Fibroblast of lung (primary cell): ENCODE results near the gene PPP1R9A. TPM values are rescaled to one million over a fixed set of nuclear protein-coding genes. Genes with fewer than 3 reads are reported as not detected.
A peak's percentile ranks its signal among the peaks of the same experiment; 100 is the strongest.

Experiments used
- DNase-seq, 2 donors: peaks; one replicate each; pipeline versions ENCODE4 v3.0.0 to v3.0.0-alpha.2; 2010; ENCODE audit warnings: low read depth in 2 of 2
- H2AFZ ChIP-seq: 2 replicates; pipeline ENCODE4 v1.5.1; 2012; ENCODE audit warnings: low read length, control low read depth, inconsistent platforms
- H3K27ac ChIP-seq: 2 replicates; pipeline ENCODE4 v1.5.1; 2011; ENCODE audit warnings: low read length, control low read depth; ENCODE audit not compliant: insufficient read depth
- H3K27me3 ChIP-seq: 2 replicates; pipeline ENCODE4 v1.5.1; 2011; ENCODE audit warnings: mild to moderate bottlenecking, low read length; ENCODE audit not compliant: control insufficient read depth, insufficient read depth
- H3K36me3 ChIP-seq: 2 replicates; pipeline ENCODE4 v1.5.1; 2011; ENCODE audit warnings: low read length; ENCODE audit not compliant: control insufficient read depth, insufficient read depth
- H3K4me1 ChIP-seq: 2 replicates; pipeline ENCODE4 v1.5.1; 2011; ENCODE audit warnings: low read length; ENCODE audit not compliant: control insufficient read depth, insufficient read depth; ENCODE audit errors: extremely low read depth
- H3K4me2 ChIP-seq: 2 replicates; pipeline ENCODE4 v1.5.1; 2011; ENCODE audit warnings: low read length, control low read depth; ENCODE audit not compliant: insufficient read depth; ENCODE audit errors: extremely low read depth
- H3K4me3 ChIP-seq, 4 experiments: fragments of 200-600 bp in 1 of 4; sonication (generic) in 1 of 4; replicated peaks in 1 of 4; 2 replicates each; pipeline ENCODE4 v1.5.1; 2011 to 2016; ENCODE audit warnings: low read length in 4 of 4, low read depth in 3 of 4, mild to moderate bottlenecking in 3 of 4, control low read depth in 2 of 4, inconsistent platforms in 1 of 4, mixed read lengths in 1 of 4; ENCODE audit not compliant: insufficient read depth in 1 of 4; ENCODE audit errors: control extremely low read depth in 1 of 4
- H3K79me2 ChIP-seq: 2 replicates; pipeline ENCODE4 v1.5.1; 2012; ENCODE audit warnings: mild to moderate bottlenecking, low read length, inconsistent platforms; ENCODE audit not compliant: control insufficient read depth, insufficient read depth
- H3K9ac ChIP-seq: 2 replicates; pipeline ENCODE4 v1.5.1; 2011; ENCODE audit warnings: mild to moderate bottlenecking, low read length, control low read depth; ENCODE audit not compliant: insufficient read depth
- H3K9me3 ChIP-seq: 2 replicates; pipeline ENCODE4 v1.5.1; 2012; ENCODE audit warnings: low read depth, low read length; ENCODE audit not compliant: control insufficient read depth, insufficient read depth
- H4K20me1 ChIP-seq: 2 replicates; pipeline ENCODE4 v1.5.1; 2011; ENCODE audit warnings: low read length; ENCODE audit not compliant: control insufficient read depth, insufficient read depth; ENCODE audit errors: extremely low read depth
- CTCF ChIP-seq, 2 donors: IDR thresholded peaks in 1 of 2; conservative IDR thresholded peaks in 1 of 2; 1 replicate in 1 of 2; 2 replicates in 1 of 2; pipeline ENCODE4 v1.5.1; 2011 to 2012; ENCODE audit warnings: low read length in 2 of 2, control low read depth in 1 of 2, inconsistent platforms in 1 of 2, low read depth in 1 of 2, mild to moderate bottlenecking in 1 of 2
- EZH2 ChIP-seq: IDR thresholded peaks from 2 replicates; pipeline ENCODE4 v1.5.1; 2012; ENCODE audit warnings: low read length, control low read depth, mild to moderate bottlenecking; ENCODE audit errors: missing control alignments
- polyA plus RNA-seq, 2 donors: library from polyadenylated mRNA; depleted of rRNA in 1 of 2; stranded (reverse) in 1 of 2; unstranded in 1 of 2; fragments of >200 nt; gene quantifications; 2 replicates each; pipeline ENCODE4 v1.2.1, GENCODE V29; 2011 to 2012; ENCODE audit warnings: missing spikeins in 1 of 2
- total RNA-seq: library from RNA; depleted of rRNA; stranded (reverse); fragments of >200 nt; gene quantifications from 2 replicates; pipeline ENCODE4 v1.2.1, GENCODE V29; 2014

The PPP1R9A gene
- total and polyA plus RNA-seq, 2 donors (not counting 1 experiment from before 2014, with no cell fraction given), result 0.68 to 3.3 TPM

DNA sequence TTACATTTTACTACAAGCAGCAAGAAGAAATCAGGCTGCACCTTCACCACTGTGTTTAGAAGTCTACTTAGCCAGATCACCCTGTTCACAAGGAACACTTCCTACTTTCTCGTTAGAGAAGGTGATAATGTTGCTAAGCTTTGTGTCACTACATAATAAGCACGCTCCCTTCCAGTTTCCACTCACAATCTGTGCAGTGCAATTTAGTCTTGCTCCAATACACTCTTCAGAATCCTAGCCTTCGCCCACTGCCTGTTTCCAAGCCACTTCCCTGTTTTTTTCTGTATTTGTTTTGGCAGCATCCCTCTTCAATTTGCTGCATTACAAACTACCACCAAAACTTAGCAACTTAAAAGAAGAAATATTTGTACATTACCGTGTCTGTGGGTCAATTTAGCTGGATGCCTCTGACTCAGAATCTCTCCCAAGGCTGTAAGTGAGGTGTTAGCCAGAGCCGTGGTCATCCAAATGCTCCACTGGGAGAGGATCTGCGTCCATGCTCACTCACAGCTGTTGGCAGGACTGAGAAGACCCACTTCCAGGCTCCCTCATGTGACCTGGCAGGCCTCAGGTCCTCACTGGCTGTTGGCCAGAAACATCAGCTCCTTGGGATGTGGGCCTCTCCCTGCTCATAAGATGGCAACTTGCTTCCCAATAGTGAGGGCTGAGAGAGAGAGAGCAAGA is 306.6 kb downstream of the PPP1R9A start:
- Histone ChIP-seq H3K9ac (no peak overlapping the region), H3K27me3 (no peaks in the 10 kb centered on the region), H3K4me3 (no peak overlapping the region), H3K27ac (peak overlapping the region; percentile 58), H4K20me1 (no peaks in the 10 kb centered on the region), H3K4me1 (no peaks in the 10 kb centered on the region), H3K79me2 (no peaks in the 10 kb centered on the region), H2AFZ (no peak overlapping the region), H3K9me3 (no peaks in the 10 kb centered on the region), H3K36me3 (no peaks in the 10 kb centered on the region), H3K4me2 (peak overlapping the region; percentile 23)
- peak; percentile 71 to 97 for DNase-seq
- TF ChIP-seq CTCF (conservative IDR thresholded peaks at IDR 0.05 in 1 of 2, IDR thresholded peaks at IDR 0.05 in 1 of 2; ENCODE audit: low read depth in 1 of 2, low read length in 2 of 2), result no peak
- no peak for TF ChIP-seq EZH2

DNA sequence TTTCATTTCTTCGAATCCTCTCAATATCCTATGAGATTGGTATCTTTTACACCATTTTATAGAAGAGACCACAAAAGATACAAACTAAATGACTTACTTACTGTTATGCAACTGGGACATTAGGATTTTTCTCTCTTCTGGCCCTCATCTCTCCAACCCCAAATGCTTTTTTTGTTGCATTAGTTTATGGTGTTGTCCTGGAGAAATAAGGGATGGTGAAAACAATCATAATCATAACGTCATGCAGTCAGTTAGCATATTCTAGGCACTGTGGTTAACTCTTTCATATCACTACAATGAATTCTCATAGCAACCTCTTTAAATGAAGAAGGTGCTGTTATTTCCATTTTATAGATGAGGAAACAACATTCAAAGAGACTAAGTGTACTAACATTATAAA is 312.3 kb downstream of the PPP1R9A start:
- Histone ChIP-seq H3K4me3 (no peak overlapping the region), H3K27me3 (no peaks in the 10 kb centered on the region), H3K4me1 (no peaks in the 10 kb centered on the region), H3K9ac (no peak overlapping the region), H2AFZ (no peak overlapping the region), H3K9me3 (no peaks in the 10 kb centered on the region), H3K27ac (no peak overlapping the region), H4K20me1 (no peaks in the 10 kb centered on the region), H3K36me3 (no peaks in the 10 kb centered on the region), H3K79me2 (no peaks in the 10 kb centered on the region), H3K4me2 (no peak overlapping the region)
- DNase-seq, result no peak
- TF ChIP-seq CTCF (conservative IDR thresholded peaks at IDR 0.05 in 1 of 2, IDR thresholded peaks at IDR 0.05 in 1 of 2; ENCODE audit: low read depth in 1 of 2, low read length in 2 of 2) (no peak), EZH2 (no peak)

DNA sequence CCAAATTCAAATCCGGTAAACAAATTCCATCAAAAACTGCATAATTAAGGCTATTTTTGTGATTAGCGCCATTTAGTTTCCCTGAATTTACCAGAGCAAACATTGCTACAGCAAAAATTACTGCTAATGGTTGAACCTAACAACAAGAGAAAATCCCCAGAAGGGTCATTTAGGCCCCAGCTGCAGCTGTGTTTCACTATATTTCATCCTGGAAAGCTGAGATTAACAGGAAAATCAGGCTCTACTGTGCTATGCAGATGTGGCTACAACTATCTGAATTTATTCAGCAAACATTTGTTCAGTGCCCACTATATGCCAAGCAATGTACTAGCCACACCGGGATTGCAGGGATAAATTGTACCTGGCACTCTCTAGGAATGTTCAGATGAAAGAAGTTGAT is 312.9 kb downstream of the PPP1R9A start:
- no peaks in the 10 kb centered on the region for H3K9me3 ChIP-seq
- no peak for TF ChIP-seq CTCF (conservative IDR thresholded peaks at IDR 0.05 in 1 of 2, IDR thresholded peaks at IDR 0.05 in 1 of 2; ENCODE audit: low read depth in 1 of 2, low read length in 2 of 2)
- no peak for TF ChIP-seq EZH2
- no peak for DNase-seq
- no peaks in the 10 kb centered on the region for H3K27me3 ChIP-seq
- no peaks in the 10 kb centered on the region for H3K36me3 ChIP-seq
- no peaks in the 10 kb centered on the region for H3K4me1 ChIP-seq
- no peak overlapping the region for H3K9ac ChIP-seq
- no peak overlapping the region for H3K4me2 ChIP-seq
- H4K20me1 ChIP-seq, result no peaks in the 10 kb centered on the region
- no peak overlapping the region for H2AFZ ChIP-seq
- H3K4me3 ChIP-seq, result no peak overlapping the region
- H3K79me2 ChIP-seq, result no peaks in the 10 kb centered on the region
- H3K27ac ChIP-seq, result no peak overlapping the region
